Endothelial cell of umbilical vein (primary cell): ENCODE data around the gene LRP1B. TPM values are rescaled to one million over a fixed set of nuclear protein-coding genes. Genes with fewer than 3 reads are reported as not detected.

Source experiments
- BruUV-seq: library from RNA; stranded (reverse); fragments of 400-500 nt; replicated peaks from 2 replicates; lab custom pipeline; 2021; lab: Mats Ljungman, UMichigan
- CTCF ChIA-PET: fragments of 300-600, 350-600 bp; sonication (Branson Sonifier 250); formaldehyde crosslinking; loops from one replicate; lab custom pipeline; 2021; ENCODE audit warnings: antibody characterized with exemption, inconsistent platforms; lab: Charles Lee
- POLR2A ChIA-PET: fragments of 300-600, 350-600 bp; sonication (Branson Sonifier 250); formaldehyde crosslinking; loops from one replicate; lab custom pipeline; 2021; ENCODE audit warnings: antibody characterized with exemption, inconsistent platforms; lab: Charles Lee
- DNase-seq: peaks from one replicate; pipeline ENCODE4 v3.0.0-alpha.2; 2011; ENCODE audit warnings: low read depth, low spot score
- FAIRE-seq: peaks from 2 replicates; lab custom pipeline; 2011; peaks lifted over from hg19 to GRCh38; lab: Jason Lieb, UNC
- H2AFZ ChIP-seq: 2 replicates; pipeline ENCODE4 v1.6.0; 2012; ENCODE audit warnings: low read depth, low read length, control low read depth, inconsistent platforms
- H3K27ac ChIP-seq: 2 replicates; pipeline ENCODE4 v1.5.1; 2011; ENCODE audit warnings: low read depth, mild to moderate bottlenecking, control low read depth, low read length, moderate library complexity; ENCODE audit not compliant: insufficient read depth
- H3K27me3 ChIP-seq, 2 experiments: 2 replicates each; pipeline versions ENCODE4 v1.6.0 to v1.6.1; 2011; ENCODE audit warnings: low read length in 2 of 2, mixed read lengths in 1 of 2; ENCODE audit not compliant: control insufficient read depth in 2 of 2, insufficient read depth in 2 of 2
- H3K36me3 ChIP-seq, 2 experiments: 2 replicates in 1 of 2; 3 replicates in 1 of 2; pipeline ENCODE4 v1.5.1; 2011; ENCODE audit warnings: low read length in 2 of 2, mild to moderate bottlenecking in 1 of 2, moderate library complexity in 1 of 2; ENCODE audit not compliant: control insufficient read depth in 2 of 2, insufficient read depth in 2 of 2; ENCODE audit errors: extremely low read depth in 1 of 2
- H3K4me1 ChIP-seq: 3 replicates; pipeline ENCODE4 v1.5.1; 2011; ENCODE audit warnings: mild to moderate bottlenecking, low read length; ENCODE audit not compliant: control insufficient read depth, insufficient read depth; ENCODE audit errors: extremely low read depth
- H3K4me2 ChIP-seq: 2 replicates; pipeline ENCODE4 v1.6.1; 2011; ENCODE audit warnings: low read length, control low read depth, mixed read lengths; ENCODE audit not compliant: insufficient read depth
- H3K4me3 ChIP-seq, 3 experiments: fragments of 200-600 bp in 1 of 3; sonication (generic), shearing (Covaris generic) in 1 of 3; replicated peaks in 1 of 3; 2 replicates each; pipeline ENCODE4 v1.5.1; 2011 to 2016; ENCODE audit warnings: control low read depth in 3 of 3, low read length in 3 of 3, mild to moderate bottlenecking in 2 of 3, inconsistent platforms in 1 of 3, low read depth in 1 of 3, moderate library complexity in 1 of 3; ENCODE audit not compliant: insufficient read depth in 1 of 3
- H3K79me2 ChIP-seq: 2 replicates; pipeline ENCODE4 v1.6.0; 2012; ENCODE audit warnings: low read length, inconsistent platforms; ENCODE audit not compliant: control insufficient read depth, insufficient read depth
- H3K9ac ChIP-seq: replicated peaks from 2 replicates; pipeline ENCODE3; 2011; ENCODE audit warnings: low read length, control low read depth; ENCODE audit not compliant: insufficient read depth; ENCODE audit errors: extremely low read depth
- H3K9me1 ChIP-seq: replicated peaks from 3 replicates; pipeline ENCODE4 v1.6.0; 2011; ENCODE audit warnings: mild to moderate bottlenecking, low read length; ENCODE audit not compliant: control insufficient read depth, insufficient read depth; ENCODE audit errors: extremely low read depth
- H3K9me3 ChIP-seq: replicated peaks from 2 replicates; pipeline ENCODE4 v1.5.1; 2012; ENCODE audit warnings: low read length, inconsistent platforms; ENCODE audit not compliant: control insufficient read depth, insufficient read depth
- H4K20me1 ChIP-seq: replicated peaks from 2 replicates; pipeline ENCODE3; 2011; ENCODE audit warnings: mild to moderate bottlenecking, low read length; ENCODE audit not compliant: control insufficient read depth, insufficient read depth; ENCODE audit errors: extremely low read depth
- CTCF ChIP-seq, 2 donors: IDR thresholded peaks; 1 replicate in 1 of 2; 2 replicates in 1 of 2; pipeline ENCODE4 v1.5.1; 2011; ENCODE audit warnings: low read length in 2 of 2, mild to moderate bottlenecking in 2 of 2, moderate library complexity in 2 of 2, control low read depth in 1 of 2, inconsistent platforms in 1 of 2, low read depth in 1 of 2; ENCODE audit not compliant: insufficient read depth in 1 of 2; ENCODE audit errors: extremely low read depth in 1 of 2
- EZH2 ChIP-seq: IDR thresholded peaks from 2 replicates; pipeline ENCODE4 v1.6.1; 2012; ENCODE audit warnings: borderline replicate concordance, low read depth, mild to moderate bottlenecking, moderate library complexity, low read length, inconsistent platforms; ENCODE audit not compliant: severe bottlenecking
- FOS ChIP-seq: IDR thresholded peaks from 2 replicates; pipeline ENCODE4 v1.6.1; 2011; ENCODE audit warnings: mild to moderate bottlenecking, low read length, moderate library complexity, borderline replicate concordance; ENCODE audit not compliant: insufficient read depth
- GATA2 ChIP-seq: IDR thresholded peaks from 2 replicates; pipeline ENCODE4 v1.7.0; 2011; ENCODE audit warnings: low read depth, mild to moderate bottlenecking, moderate library complexity, mixed read lengths, low read length; ENCODE audit not compliant: insufficient read length, insufficient read depth
- JUN ChIP-seq: IDR thresholded peaks from 2 replicates; pipeline ENCODE4 v1.6.1; 2011; ENCODE audit warnings: borderline replicate concordance, low read depth; ENCODE audit not compliant: insufficient read length, insufficient read depth
- MAX ChIP-seq: IDR thresholded peaks from 2 replicates; pipeline ENCODE4 v1.6.1; 2011; ENCODE audit not compliant: insufficient read depth, insufficient read length
- MYC ChIP-seq: IDR thresholded peaks from one replicate; pipeline ENCODE4 v1.6.1; 2011; ENCODE audit warnings: mild to moderate bottlenecking, low read depth, low read length
- POLR2A ChIP-seq: IDR thresholded peaks from 2 replicates; pipeline ENCODE4 v1.6.1; 2012; ENCODE audit warnings: low read depth, mild to moderate bottlenecking, control low read depth, low read length
- POLR2AphosphoS5 ChIP-seq: IDR thresholded peaks from 2 replicates; pipeline ENCODE4 v1.6.1; 2012; ENCODE audit warnings: low read depth, mild to moderate bottlenecking, control low read depth, low read length, moderate library complexity; ENCODE audit not compliant: insufficient read depth
- dilution Hi-C: fragments of 300-500 bp; cut with MboI; formaldehyde crosslinking; loops from one replicate; pipeline ENCODE4 v1.15.0; 2019; ENCODE audit warnings: low sequenced_read_pairs; ENCODE audit not compliant: extremely low pct_ligation_motif_present
- intact Hi-C: fragments of 100-400 bp; cut with micrococcal nuclease; formaldehyde crosslinking; loops from one replicate; pipeline ENCODE4 v1.10.0; 2022
- polyA plus RNA-seq, 4 experiments: library from polyadenylated mRNA; depleted of rRNA in 3 of 4; stranded (reverse) in 3 of 4; unstranded in 1 of 4; fragments of >200 nt; gene quantifications; 2 replicates each; pipeline versions ENCODE4 v1.2.1 to v1.2.3, GENCODE V29; 2011 to 2012; ENCODE audit warnings: missing spikeins in 1 of 4
- total RNA-seq: library from RNA; stranded (reverse); gene quantifications from 2 replicates; pipeline ENCODE4 v1.2.3, GENCODE V29; 2021

The LRP1B gene
- total and polyA plus RNA-seq, 2 donors (not counting 3 experiments of a cell fraction or from before 2014, with no cell fraction given), result 0.03 to 0.07 TPM

DNA sequence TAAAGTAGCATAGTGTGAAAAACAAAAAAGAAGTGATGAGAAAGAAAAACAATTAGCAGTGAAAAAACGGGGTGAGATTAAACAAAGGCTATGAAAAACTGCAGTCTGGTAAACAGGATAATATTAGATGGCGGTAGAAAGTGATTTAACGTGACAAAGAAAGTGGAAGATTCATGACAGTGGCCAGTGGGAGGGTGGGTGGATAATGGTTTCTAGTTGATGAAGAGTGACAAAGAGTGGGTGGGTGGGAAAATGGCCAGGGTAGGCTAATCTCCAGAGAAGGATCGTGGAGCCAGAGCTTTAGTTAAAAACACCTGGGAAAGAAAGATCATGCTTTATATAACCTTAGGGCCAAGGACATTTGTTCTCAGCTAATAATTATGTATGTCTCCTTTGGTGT is 1667.8 kb downstream of the LRP1B start:
- Histone ChIP-seq H2AFZ (no peak overlapping the region), H3K4me2 (no peak overlapping the region), H4K20me1 (no peaks in the 10 kb centered on the region), H3K4me1 (no peaks in the 10 kb centered on the region), H3K9ac (no peak overlapping the region), H3K4me3 (no peak overlapping the region), H3K27ac (no peak overlapping the region), H3K9me1 (no peaks in the 10 kb centered on the region), H3K27me3 (no peaks in the 10 kb centered on the region), H3K79me2 (no peaks in the 10 kb centered on the region), H3K36me3 (no peaks in the 10 kb centered on the region), H3K9me3 (no peaks in the 10 kb centered on the region)
- BruUV-seq, result no TSS peak
- POLR2A ChIA-PET, result no interaction called here
- FAIRE-seq, result no peak
- intact Hi-C loops (no loop called here), dilution Hi-C loops (no loop called here)
- CTCF ChIA-PET, result no interaction called here
- no peak for DNase-seq
- no peak for TF ChIP-seq EZH2
- no peak for TF ChIP-seq JUN
- TF ChIP-seq POLR2A, result no peak
- no peak for TF ChIP-seq MAX
- no peak for TF ChIP-seq FOS
- no peak for TF ChIP-seq GATA2
- TF ChIP-seq CTCF (IDR thresholded peaks at IDR 0.05; ENCODE audit: extremely low read depth in 1 of 2, insufficient read depth in 1 of 2, low read depth in 1 of 2, low read length in 2 of 2), result no peak
- no peak for TF ChIP-seq POLR2AphosphoS5
- no peak for TF ChIP-seq MYC
